HepG2 (cell line): ENCODE results near the gene GRAMD4. TPM values are rescaled to one million over a fixed set of nuclear protein-coding genes. Genes with fewer than 3 reads are reported as not detected.

Experiments used
- ARNTL ChIP-seq: sonication (generic); formaldehyde crosslinking; IDR thresholded peaks from 2 replicates; pipeline ENCODE4 v1.4.0; 2020; ENCODE audit warnings: mild to moderate bottlenecking, missing genetic modification reagents
- CHD4 ChIP-seq: fragments of 200-600 bp; sonication (generic); IDR thresholded peaks from 2 replicates; pipeline ENCODE4 v1.7.0; 2017; ENCODE audit warnings: mild to moderate bottlenecking, low read length, borderline replicate concordance
- ELF3 ChIP-seq: IDR thresholded peaks from 2 replicates; pipeline ENCODE4 v1.6.1; 2016; ENCODE audit warnings: missing genetic modification reagents, missing compliant biosample characterization
- HCFC1 ChIP-seq: fragments of 150-350 bp; IDR thresholded peaks from 2 replicates; pipeline ENCODE4 v1.6.1; 2014; ENCODE audit warnings: low read depth, low read length
- HNF4A ChIP-seq: sonication (generic); formaldehyde crosslinking; IDR thresholded peaks from 2 replicates; pipeline ENCODE4 v1.4.0; 2020; ENCODE audit warnings: missing genetic modification reagents
- HOXD1 ChIP-seq: sonication (generic); formaldehyde crosslinking; IDR thresholded peaks from 2 replicates; pipeline ENCODE4 v1.5.0; 2020; ENCODE audit warnings: missing genetic modification reagents
- NRL ChIP-seq: sonication (generic); formaldehyde crosslinking; IDR thresholded peaks from 2 replicates; pipeline ENCODE4 v1.5.0; 2020; ENCODE audit warnings: missing genetic modification reagents, mild to moderate bottlenecking, moderate library complexity, borderline replicate concordance
- ONECUT2 ChIP-seq: sonication (generic); formaldehyde crosslinking; IDR thresholded peaks from 2 replicates; pipeline ENCODE4 v1.4.0; 2020; ENCODE audit warnings: missing genetic modification reagents
- SETDB1 ChIP-seq: sonication (generic); formaldehyde crosslinking; IDR thresholded peaks from 2 replicates; pipeline ENCODE4 v1.5.1; 2020; ENCODE audit warnings: missing genetic modification reagents, mild to moderate bottlenecking, borderline replicate concordance
- SMARCE1 ChIP-seq: fragments of 450-650 bp; IDR thresholded peaks from 2 replicates; pipeline ENCODE4 v1.6.1; 2017; ENCODE audit warnings: borderline replicate concordance
- SRSF4 ChIP-seq: fragments of 200-400 bp; formaldehyde crosslinking; IDR thresholded peaks from one replicate; pipeline ENCODE4 v1.6.1; 2018; ENCODE audit warnings: mild to moderate bottlenecking, low read depth, low read length, moderate library complexity; ENCODE audit not compliant: poor library complexity, severe bottlenecking
- ZNF10 ChIP-seq: sonication (generic); formaldehyde crosslinking; IDR thresholded peaks from 2 replicates; pipeline ENCODE4 v1.4.0; 2020; ENCODE audit warnings: mild to moderate bottlenecking, low read depth, missing genetic modification reagents, borderline replicate concordance
- ZNF788 ChIP-seq: sonication (generic); formaldehyde crosslinking; IDR thresholded peaks from 2 replicates; pipeline ENCODE4 v1.5.0; 2020; ENCODE audit warnings: mild to moderate bottlenecking, missing genetic modification reagents, borderline replicate concordance
- ZNF839 ChIP-seq: sonication (generic); formaldehyde crosslinking; IDR thresholded peaks from 2 replicates; pipeline ENCODE4 v1.4.0; 2020; ENCODE audit warnings: missing genetic modification reagents, mild to moderate bottlenecking, borderline replicate concordance
- polyA plus RNA-seq, 8 experiments: library from polyadenylated mRNA; depleted of rRNA in 3 of 8; stranded (reverse) in 7 of 8; unstranded in 1 of 8; fragments of >200 nt; fragmentation: Illumina TruSeq in 4 of 8; extraction: Trizol in 4 of 8; gene quantifications; 2 replicates each; pipeline versions ENCODE4 v1.2.1 to v1.2.3, GENCODE V29; 2011 to 2016; ENCODE audit warnings: low read depth in 4 of 8, missing spikeins in 1 of 8, mixed read lengths in 1 of 8; ENCODE audit not compliant: insufficient read depth in 1 of 8
- total RNA-seq, 5 experiments: library from RNA; depleted of rRNA; stranded (reverse); fragments of >200 nt; fragmentation: Illumina TruSeq; extraction: Trizol; gene quantifications; 2 replicates each; pipeline ENCODE4 v1.2.3, GENCODE V29; 2016; ENCODE audit warnings: low read depth in 1 of 5
- TF ChIP-seq, protein P1 (sequence below): sonication (generic); formaldehyde crosslinking; IDR thresholded peaks from 2 replicates; pipeline ENCODE4 v1.5.1; 2020; ENCODE audit warnings: missing genetic modification reagents, mild to moderate bottlenecking, borderline replicate concordance
- TF ChIP-seq, protein P2 (sequence below): sonication (generic); formaldehyde crosslinking; IDR thresholded peaks from 2 replicates; pipeline ENCODE4 v1.4.0; 2020; ENCODE audit warnings: missing genetic modification reagents
- TF ChIP-seq, protein P3 (sequence below): sonication (generic); formaldehyde crosslinking; IDR thresholded peaks from 2 replicates; pipeline ENCODE4 v1.5.1; 2020; ENCODE audit warnings: mild to moderate bottlenecking, moderate library complexity, missing genetic modification reagents
- TF ChIP-seq, protein P4 (sequence below): sonication (generic); formaldehyde crosslinking; IDR thresholded peaks from 2 replicates; pipeline ENCODE4 v1.4.0; 2020; ENCODE audit warnings: low read depth, missing genetic modification reagents

Gene GRAMD4
- total and polyA plus RNA-seq, 2 of the 13 experiments (the other 11 are each of a cell fraction or from before 2014, with no cell fraction given): 15.2 to 15.7 TPM

DNA sequence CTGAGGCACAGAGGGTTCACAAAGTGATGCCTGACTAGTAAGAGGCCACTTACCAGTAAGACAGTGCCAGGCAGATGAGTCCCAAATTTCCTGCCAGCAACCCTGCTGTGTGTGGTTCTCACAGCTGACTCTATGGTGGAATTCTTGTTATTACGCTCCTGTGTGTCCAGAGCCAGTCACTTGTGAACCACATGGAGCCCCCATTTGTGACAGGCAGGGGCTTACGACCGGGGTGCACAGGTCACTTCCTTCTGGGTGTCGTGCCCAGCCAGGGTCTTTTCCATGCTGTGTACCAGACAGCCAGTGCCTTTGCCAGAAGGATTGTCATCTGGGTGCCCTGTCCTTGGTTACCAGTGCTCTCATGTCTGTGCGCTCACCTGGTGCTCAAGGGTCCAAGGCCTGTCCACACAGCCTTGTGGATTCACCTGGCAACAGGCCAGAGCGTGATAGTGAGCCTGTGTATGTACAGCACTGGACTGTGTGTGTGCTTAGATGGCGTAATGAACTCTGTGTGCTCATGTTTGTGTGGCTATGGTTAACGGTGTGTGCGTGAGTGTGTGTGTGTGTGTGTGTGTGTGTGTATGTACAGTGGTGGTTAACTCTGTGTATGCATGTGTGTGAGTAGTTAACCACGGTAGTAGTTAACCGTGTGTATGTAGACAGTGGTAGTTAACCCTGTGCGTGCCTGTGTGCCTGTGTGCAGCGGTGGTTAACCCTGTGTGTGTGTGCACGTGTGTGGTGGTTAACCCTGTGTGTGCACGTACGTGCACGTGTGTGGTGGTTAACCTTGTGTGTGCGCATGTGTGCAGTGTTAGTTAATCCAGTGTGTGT lies 18.6 kb downstream of the GRAMD4 start (continued):
- TF ChIP-seq ONECUT2 (CRISPR knock-in tag) (no peak), ZNF788 (CRISPR knock-in tag) (peak; percentile 84; the same call in 1 of the 2 replicates), CHD4 (peak; percentile 65; the same call in 1 of the 2 replicates), NRL (no peak), ZNF839 (CRISPR knock-in tag) (peak; percentile 19; the same call in 1 of the 2 replicates), SRSF4 (no peak), ARNTL (CRISPR knock-in tag) (no peak), HCFC1 (peak; percentile 29; the same call in 1 of the 2 replicates), ZNF10 (CRISPR knock-in tag) (no peak), SETDB1 (CRISPR knock-in tag) (no peak), ELF3 (CRISPR knock-in tag) (peak; percentile 76), SMARCE1 (no peak), HNF4A (CRISPR knock-in tag) (peak; percentile 94), HOXD1 (CRISPR knock-in tag) (no peak)
- TF ChIP-seq, protein P1, sequence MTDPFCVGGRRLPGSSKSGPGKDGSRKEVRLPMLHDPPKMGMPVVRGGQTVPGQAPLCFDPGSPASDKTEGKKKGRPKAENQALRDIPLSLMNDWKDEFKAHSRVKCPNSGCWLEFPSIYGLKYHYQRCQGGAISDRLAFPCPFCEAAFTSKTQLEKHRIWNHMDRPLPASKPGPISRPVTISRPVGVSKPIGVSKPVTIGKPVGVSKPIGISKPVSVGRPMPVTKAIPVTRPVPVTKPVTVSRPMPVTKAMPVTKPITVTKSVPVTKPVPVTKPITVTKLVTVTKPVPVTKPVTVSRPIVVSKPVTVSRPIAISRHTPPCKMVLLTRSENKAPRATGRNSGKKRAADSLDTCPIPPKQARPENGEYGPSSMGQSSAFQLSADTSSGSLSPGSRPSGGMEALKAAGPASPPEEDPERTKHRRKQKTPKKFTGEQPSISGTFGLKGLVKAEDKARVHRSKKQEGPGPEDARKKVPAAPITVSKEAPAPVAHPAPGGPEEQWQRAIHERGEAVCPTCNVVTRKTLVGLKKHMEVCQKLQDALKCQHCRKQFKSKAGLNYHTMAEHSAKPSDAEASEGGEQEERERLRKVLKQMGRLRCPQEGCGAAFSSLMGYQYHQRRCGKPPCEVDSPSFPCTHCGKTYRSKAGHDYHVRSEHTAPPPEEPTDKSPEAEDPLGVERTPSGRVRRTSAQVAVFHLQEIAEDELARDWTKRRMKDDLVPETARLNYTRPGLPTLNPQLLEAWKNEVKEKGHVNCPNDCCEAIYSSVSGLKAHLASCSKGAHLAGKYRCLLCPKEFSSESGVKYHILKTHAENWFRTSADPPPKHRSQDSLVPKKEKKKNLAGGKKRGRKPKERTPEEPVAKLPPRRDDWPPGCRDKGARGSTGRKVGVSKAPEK: peak; percentile 94; the same call in 1 of the 2 replicates
- TF ChIP-seq, protein P2, sequence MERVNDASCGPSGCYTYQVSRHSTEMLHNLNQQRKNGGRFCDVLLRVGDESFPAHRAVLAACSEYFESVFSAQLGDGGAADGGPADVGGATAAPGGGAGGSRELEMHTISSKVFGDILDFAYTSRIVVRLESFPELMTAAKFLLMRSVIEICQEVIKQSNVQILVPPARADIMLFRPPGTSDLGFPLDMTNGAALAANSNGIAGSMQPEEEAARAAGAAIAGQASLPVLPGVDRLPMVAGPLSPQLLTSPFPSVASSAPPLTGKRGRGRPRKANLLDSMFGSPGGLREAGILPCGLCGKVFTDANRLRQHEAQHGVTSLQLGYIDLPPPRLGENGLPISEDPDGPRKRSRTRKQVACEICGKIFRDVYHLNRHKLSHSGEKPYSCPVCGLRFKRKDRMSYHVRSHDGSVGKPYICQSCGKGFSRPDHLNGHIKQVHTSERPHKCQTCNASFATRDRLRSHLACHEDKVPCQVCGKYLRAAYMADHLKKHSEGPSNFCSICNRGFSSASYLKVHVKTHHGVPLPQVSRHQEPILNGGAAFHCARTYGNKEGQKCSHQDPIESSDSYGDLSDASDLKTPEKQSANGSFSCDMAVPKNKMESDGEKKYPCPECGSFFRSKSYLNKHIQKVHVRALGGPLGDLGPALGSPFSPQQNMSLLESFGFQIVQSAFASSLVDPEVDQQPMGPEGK (CRISPR knock-in tag): peak; percentile 50; the same call in 1 of the 2 replicates
- TF ChIP-seq, protein P3, sequence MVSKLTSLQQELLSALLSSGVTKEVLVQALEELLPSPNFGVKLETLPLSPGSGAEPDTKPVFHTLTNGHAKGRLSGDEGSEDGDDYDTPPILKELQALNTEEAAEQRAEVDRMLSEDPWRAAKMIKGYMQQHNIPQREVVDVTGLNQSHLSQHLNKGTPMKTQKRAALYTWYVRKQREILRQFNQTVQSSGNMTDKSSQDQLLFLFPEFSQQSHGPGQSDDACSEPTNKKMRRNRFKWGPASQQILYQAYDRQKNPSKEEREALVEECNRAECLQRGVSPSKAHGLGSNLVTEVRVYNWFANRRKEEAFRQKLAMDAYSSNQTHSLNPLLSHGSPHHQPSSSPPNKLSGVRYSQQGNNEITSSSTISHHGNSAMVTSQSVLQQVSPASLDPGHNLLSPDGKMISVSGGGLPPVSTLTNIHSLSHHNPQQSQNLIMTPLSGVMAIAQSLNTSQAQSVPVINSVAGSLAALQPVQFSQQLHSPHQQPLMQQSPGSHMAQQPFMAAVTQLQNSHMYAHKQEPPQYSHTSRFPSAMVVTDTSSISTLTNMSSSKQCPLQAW (CRISPR knock-in tag): peak; percentile 81
- TF ChIP-seq, protein P4, sequence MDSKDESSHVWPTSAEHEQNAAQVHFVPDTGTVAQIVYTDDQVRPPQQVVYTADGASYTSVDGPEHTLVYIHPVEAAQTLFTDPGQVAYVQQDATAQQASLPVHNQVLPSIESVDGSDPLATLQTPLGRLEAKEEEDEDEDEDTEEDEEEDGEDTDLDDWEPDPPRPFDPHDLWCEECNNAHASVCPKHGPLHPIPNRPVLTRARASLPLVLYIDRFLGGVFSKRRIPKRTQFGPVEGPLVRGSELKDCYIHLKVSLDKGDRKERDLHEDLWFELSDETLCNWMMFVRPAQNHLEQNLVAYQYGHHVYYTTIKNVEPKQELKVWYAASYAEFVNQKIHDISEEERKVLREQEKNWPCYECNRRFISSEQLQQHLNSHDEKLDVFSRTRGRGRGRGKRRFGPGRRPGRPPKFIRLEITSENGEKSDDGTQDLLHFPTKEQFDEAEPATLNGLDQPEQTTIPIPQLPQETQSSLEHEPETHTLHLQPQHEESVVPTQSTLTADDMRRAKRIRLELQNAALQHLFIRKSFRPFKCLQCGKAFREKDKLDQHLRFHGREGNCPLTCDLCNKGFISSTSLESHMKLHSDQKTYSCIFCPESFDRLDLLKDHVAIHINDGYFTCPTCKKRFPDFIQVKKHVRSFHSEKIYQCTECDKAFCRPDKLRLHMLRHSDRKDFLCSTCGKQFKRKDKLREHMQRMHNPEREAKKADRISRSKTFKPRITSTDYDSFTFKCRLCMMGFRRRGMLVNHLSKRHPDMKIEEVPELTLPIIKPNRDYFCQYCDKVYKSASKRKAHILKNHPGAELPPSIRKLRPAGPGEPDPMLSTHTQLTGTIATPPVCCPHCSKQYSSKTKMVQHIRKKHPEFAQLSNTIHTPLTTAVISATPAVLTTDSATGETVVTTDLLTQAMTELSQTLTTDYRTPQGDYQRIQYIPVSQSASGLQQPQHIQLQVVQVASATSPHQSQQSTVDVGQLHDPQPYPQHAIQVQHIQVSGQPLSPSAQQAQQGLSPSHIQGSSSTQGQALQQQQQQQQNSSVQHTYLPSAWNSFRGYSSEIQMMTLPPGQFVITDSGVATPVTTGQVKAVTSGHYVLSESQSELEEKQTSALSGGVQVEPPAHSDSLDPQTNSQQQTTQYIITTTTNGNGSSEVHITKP: 0 out of 2 replicates have a peak, but pooled peaks have one; percentile 20
